Hepatocyte (in vitro differentiated cells): ENCODE data around the gene PRR29. TPM values are rescaled to one million over a fixed set of nuclear protein-coding genes. Genes with fewer than 3 reads are reported as not detected.

Experiments used
- DNase-seq: peaks from one replicate; pipeline ENCODE4 v3.0.0-alpha.2; 2016; ENCODE audit warnings: low spot score
- H2AFZ ChIP-seq: fragments of 200-600 bp; sonication (generic); 2 replicates; pipeline ENCODE4 v1.6.0; 2016; ENCODE audit warnings: antibody characterized with exemption, mild to moderate bottlenecking
- H3K27ac ChIP-seq: fragments of 200-600 bp; sonication (generic); 2 replicates; pipeline ENCODE4 v1.5.1; 2016; ENCODE audit warnings: mild to moderate bottlenecking
- H3K27me3 ChIP-seq: fragments of 200-600 bp; sonication (generic); 2 replicates; pipeline ENCODE4 v1.6.1; 2016
- H3K36me3 ChIP-seq: fragments of 200-600 bp; sonication (generic); replicated peaks from 2 replicates; pipeline ENCODE4 v1.5.1; 2016; ENCODE audit warnings: low read depth; ENCODE audit not compliant: insufficient read depth
- H3K4me1 ChIP-seq: fragments of 200-600 bp; sonication (generic); 2 replicates; pipeline ENCODE4 v1.5.1; 2016; ENCODE audit warnings: mild to moderate bottlenecking, moderate library complexity; ENCODE audit not compliant: insufficient read depth
- H3K4me2 ChIP-seq: fragments of 200-600 bp; sonication (generic); 2 replicates; pipeline ENCODE4 v1.6.0; 2016
- H3K4me3 ChIP-seq: fragments of 200-600 bp; sonication (generic); 2 replicates; pipeline ENCODE4 v1.5.1; 2016; ENCODE audit warnings: mild to moderate bottlenecking
- H3K79me2 ChIP-seq: fragments of 200-600 bp; sonication (generic); 2 replicates; pipeline ENCODE4 v1.6.0; 2017; ENCODE audit warnings: mild to moderate bottlenecking
- H3K9me2 ChIP-seq: fragments of 200-600 bp; sonication (generic); replicated peaks from 2 replicates; pipeline ENCODE4 v1.6.0; 2017; ENCODE audit warnings: mild to moderate bottlenecking; ENCODE audit not compliant: insufficient read depth
- H3K9me3 ChIP-seq: fragments of 200-600 bp; sonication (generic); 2 replicates; pipeline ENCODE4 v1.5.1; 2016; ENCODE audit warnings: low read depth, mild to moderate bottlenecking
- H4K20me1 ChIP-seq: fragments of 200-600 bp; sonication (generic); 2 replicates; pipeline ENCODE4 v1.6.0; 2016; ENCODE audit warnings: mild to moderate bottlenecking; ENCODE audit not compliant: insufficient read depth, poor library complexity, severe bottlenecking
- EZH2 ChIP-seq: fragments of 200-600 bp; sonication (generic); IDR thresholded peaks from 2 replicates; pipeline ENCODE4 v1.6.1; 2016; ENCODE audit warnings: antibody characterized with exemption, mild to moderate bottlenecking, borderline replicate concordance
- EZH2phosphoT487 ChIP-seq: fragments of 200-600 bp; sonication (generic); IDR thresholded peaks from one replicate; pipeline ENCODE4 v1.6.1; 2018; ENCODE audit warnings: antibody characterized with exemption, mild to moderate bottlenecking, low read depth, moderate library complexity; ENCODE audit not compliant: unreplicated experiment, severe bottlenecking
- WGBS: methylation state at CpG from one replicate; pipeline ENCODE4 v1.1.6; 2016; ENCODE audit warnings: low lambda C conversion rate; ENCODE audit errors: missing lambda C conversion rate; 5-methylcytosine and 5-hydroxymethylcytosine counted together
- polyA plus RNA-seq: library from polyadenylated mRNA; unstranded; fragments of >200 nt; fragmentation: Nextera tagmentation; extraction: Ambion mirVana; gene quantifications from 2 replicates; pipeline ENCODE4 v1.2.1, GENCODE V29; 2016
- total RNA-seq: library from RNA; depleted of rRNA; stranded (reverse); fragments of >200 nt; gene quantifications from 2 replicates; pipeline ENCODE4 v1.2.3, GENCODE V29; 2014
- TF ChIP-seq, protein P1 (sequence below): fragments of 200-600 bp; sonication (generic); IDR thresholded peaks from 2 replicates; pipeline ENCODE4 v1.5.1; 2016; ENCODE audit warnings: antibody characterized with exemption, mild to moderate bottlenecking; ENCODE audit not compliant: poor library complexity

The PRR29 gene
- total and polyA plus RNA-seq, 2 experiments from 2014 or later, result 0.13 to 1.4 TPM

DNA sequence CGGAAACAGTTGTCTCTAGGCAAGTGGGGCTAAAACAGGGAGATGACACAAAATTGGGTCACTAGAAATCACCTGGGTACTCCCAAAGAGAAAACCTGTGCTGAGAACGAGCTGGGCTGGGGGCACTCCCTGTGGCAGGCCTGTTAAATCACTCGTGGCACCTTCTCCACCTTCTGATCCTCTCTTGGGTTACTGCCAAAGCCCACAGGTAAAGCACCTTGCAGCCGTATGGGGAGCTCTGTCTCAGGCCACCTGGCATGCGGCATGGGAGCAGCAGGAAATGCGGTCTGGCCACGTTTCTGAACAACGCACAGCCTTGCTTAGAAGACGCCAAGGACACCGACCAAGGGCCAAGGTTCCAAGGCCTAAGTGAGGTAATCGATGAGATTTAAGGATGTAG, 43.8 kb downstream of the PRR29 start:
- H3K4me1 ChIP-seq, result no peaks in the 10 kb centered on the region
- TF ChIP-seq EZH2 (no peak), EZH2phosphoT487 (no peak)
- TF ChIP-seq, protein P1, sequence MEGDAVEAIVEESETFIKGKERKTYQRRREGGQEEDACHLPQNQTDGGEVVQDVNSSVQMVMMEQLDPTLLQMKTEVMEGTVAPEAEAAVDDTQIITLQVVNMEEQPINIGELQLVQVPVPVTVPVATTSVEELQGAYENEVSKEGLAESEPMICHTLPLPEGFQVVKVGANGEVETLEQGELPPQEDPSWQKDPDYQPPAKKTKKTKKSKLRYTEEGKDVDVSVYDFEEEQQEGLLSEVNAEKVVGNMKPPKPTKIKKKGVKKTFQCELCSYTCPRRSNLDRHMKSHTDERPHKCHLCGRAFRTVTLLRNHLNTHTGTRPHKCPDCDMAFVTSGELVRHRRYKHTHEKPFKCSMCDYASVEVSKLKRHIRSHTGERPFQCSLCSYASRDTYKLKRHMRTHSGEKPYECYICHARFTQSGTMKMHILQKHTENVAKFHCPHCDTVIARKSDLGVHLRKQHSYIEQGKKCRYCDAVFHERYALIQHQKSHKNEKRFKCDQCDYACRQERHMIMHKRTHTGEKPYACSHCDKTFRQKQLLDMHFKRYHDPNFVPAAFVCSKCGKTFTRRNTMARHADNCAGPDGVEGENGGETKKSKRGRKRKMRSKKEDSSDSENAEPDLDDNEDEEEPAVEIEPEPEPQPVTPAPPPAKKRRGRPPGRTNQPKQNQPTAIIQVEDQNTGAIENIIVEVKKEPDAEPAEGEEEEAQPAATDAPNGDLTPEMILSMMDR, result no peak
- no peaks in the 10 kb centered on the region for H3K27me3 ChIP-seq
- H2AFZ ChIP-seq, result no peak overlapping the region
- H3K27ac ChIP-seq, result no peak overlapping the region
- no peaks in the 10 kb centered on the region for H3K9me2 ChIP-seq
- H3K4me3 ChIP-seq, result no peak overlapping the region
- no peak for DNase-seq
- H3K4me2 ChIP-seq, result no peak overlapping the region
- H3K79me2 ChIP-seq, result no peaks in the 10 kb centered on the region
- no peaks in the 10 kb centered on the region for H3K9me3 ChIP-seq
- WGBS, result 79% methylated on average over 11 of the region's 11 CpGs
- no peaks in the 10 kb centered on the region for H3K36me3 ChIP-seq
- no peaks in the 10 kb centered on the region for H4K20me1 ChIP-seq

DNA sequence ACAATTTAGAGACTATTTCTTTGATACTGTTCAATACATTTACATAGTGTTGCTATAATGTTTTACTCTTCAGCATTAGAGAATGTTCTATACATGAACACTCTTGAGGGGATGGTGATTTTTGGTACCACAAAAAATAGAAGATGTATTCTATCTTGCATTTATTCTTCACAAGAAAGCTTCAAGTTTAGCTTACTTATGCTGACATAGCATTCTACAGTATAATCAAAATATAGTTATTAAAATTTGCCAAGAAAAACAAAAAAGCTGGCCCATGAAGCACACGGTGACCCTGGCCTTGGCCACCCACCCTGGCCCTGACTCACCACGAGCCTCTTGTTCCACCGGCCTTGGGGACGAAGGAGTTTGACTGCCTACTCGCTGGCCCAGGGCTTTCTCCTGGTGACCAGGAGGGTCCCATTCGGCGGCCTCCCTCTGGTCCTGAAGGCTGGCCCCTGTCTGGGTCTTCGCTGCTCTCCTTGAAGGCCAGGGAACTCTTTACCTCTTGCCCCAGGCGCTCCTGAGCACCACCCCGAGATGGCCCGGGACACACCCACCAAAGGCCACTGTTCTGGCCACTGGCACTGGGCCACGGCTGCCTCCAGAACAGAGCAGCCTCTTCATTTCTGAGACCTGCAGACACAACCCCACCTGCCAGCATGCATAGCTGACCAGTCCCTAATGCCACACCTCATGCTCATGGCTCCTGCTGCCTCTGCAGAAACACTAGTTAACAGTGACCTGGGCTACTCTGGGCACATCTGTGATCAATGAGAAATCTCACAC, 44.7 kb downstream of the PRR29 start:
- H3K4me1 ChIP-seq, result no peaks in the 10 kb centered on the region
- H3K27ac ChIP-seq, result no peak overlapping the region
- no peaks in the 10 kb centered on the region for H3K27me3 ChIP-seq
- H3K9me2 ChIP-seq, result no peaks in the 10 kb centered on the region
- no peak for DNase-seq
- no peaks in the 10 kb centered on the region for H3K36me3 ChIP-seq
- 98% methylated on average over 12 of the region's 12 CpGs for WGBS
- no peaks in the 10 kb centered on the region for H3K9me3 ChIP-seq
- no peaks in the 10 kb centered on the region for H3K79me2 ChIP-seq
- no peak overlapping the region for H3K4me3 ChIP-seq
- H3K4me2 ChIP-seq, result no peak overlapping the region
- no peak overlapping the region for H2AFZ ChIP-seq
- H4K20me1 ChIP-seq, result no peaks in the 10 kb centered on the region
- TF ChIP-seq EZH2 (no peak), EZH2phosphoT487 (no peak)
- TF ChIP-seq, protein P1, result no peak

GRCh38 chr17:64045176-64045575, 47.0 kb downstream of the PRR29 start:
- Histone ChIP-seq H3K4me2 (no peak overlapping the region), H2AFZ (no peak overlapping the region), H3K4me3 (no peak overlapping the region), H3K79me2 (no peaks in the 10 kb centered on the region), H3K27ac (no peak overlapping the region), H3K36me3 (no peaks in the 10 kb centered on the region), H3K4me1 (no peaks in the 10 kb centered on the region), H4K20me1 (no peaks in the 10 kb centered on the region), H3K9me2 (no peaks in the 10 kb centered on the region), H3K27me3 (no peaks in the 10 kb centered on the region), H3K9me3 (no peaks in the 10 kb centered on the region)
- no peak for DNase-seq
- no peak for TF ChIP-seq EZH2
- TF ChIP-seq, protein P1, result no peak
- TF ChIP-seq EZH2phosphoT487, result no peak
- WGBS, result 91% methylated on average over 13 of the region's 13 CpGs
